Frontal cortex (tissue), 4 donors: ENCODE measurements around the gene RPS27L. TPM values are rescaled to one million over a fixed set of nuclear protein-coding genes. Genes with fewer than 3 reads are reported as not detected.
"Not testable (repeated sequence)": the region's sequence is repeated elsewhere in the genome, so short reads cannot be mapped to it uniquely, and the experiment has no call there.

Experiments
- DNase-seq, 2 donors: peaks; one replicate each; pipeline ENCODE4 v3.0.0; 2012; ENCODE audit warnings: low spot score in 2 of 2
- FAIRE-seq: peaks from 2 replicates; lab custom pipeline; 2012; peaks lifted over from hg19 to GRCh38; lab: Jason Lieb, UNC
- total RNA-seq: library from RNA; depleted of rRNA; stranded (reverse); fragments of >200 nt; gene quantifications from one replicate; pipeline ENCODE4 v1.2.3, GENCODE V29; 2014
- donor health status: control.
- donor health status: control.
- donor health status: control.

RPS27L gene
- total RNA-seq, 1 donor from 2014 or later, result 21.6 TPM

DNA sequence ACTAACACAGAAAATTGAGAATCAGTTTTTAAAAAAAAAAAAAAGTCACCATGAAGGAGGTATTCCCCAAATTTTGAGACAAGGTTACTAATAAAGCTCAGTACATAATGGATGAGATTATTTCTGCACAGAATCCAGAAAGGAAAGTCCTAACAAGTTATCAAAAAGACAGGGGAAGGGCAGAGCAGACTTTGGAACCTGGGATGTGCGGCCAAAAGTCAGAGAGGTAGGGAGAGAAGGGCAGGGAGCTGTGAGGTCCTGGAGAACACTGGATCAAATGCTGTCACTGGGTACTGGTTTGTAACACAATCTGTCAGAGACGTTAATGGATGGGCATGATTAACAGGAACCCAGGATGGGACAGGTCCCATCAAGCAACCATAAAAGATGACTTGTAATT is 47.8 kb downstream of the RPS27L start:
- no peak for FAIRE-seq
- DNase-seq, result no peak

DNA sequence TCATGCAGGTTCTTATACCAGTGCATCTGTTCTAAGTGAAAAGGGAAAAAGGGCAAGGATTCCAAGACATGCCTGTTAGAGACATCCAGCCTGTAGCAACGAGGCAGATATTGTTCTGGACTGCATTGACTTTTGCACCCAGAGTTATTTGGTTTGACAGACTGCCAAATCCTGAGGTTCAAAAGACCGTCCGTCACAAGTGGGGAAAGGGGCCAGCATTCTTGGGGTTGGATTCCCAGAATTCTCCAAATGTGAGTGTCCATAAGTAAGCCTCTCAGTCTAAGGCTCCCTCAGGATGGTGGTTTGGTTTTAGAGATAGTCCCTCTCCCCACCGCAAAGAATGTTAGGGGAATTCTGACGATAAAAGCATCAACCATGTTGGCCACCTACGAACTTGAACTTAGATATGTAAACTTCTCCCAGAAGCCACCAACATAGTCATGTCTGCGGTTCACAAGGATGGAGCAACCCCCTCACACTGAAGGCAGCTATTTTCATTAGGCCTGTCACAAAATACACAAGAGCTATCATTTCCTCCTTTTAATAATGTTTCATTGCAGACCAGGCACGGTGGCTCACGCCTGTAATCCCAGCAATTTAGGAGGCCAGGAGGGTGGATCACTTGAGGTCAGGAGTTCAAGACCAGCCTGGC is 49.3 kb downstream of the RPS27L start:
- no peak for DNase-seq
- FAIRE-seq, result no peak

DNA sequence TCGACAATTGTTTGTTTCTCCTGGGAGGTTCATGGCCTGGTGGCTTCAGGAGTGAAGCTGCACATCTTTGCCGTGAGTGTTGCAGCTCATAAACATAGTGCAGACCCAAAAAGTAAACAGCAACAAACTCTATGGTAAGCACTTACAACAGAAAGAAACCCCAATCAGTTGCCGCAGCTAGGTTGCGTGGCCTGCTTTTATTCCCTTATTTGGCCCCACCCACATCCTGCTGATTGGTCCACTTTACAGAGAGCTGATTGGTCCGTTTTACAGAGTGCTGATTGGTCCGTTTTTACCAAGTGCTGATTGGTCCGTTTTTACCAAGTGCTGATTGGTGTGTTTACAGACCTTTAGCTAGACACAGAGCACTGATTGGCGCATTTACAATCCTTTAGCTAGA is 51.9 kb downstream of the RPS27L start:
- not testable (repeated sequence) for FAIRE-seq

DNA sequence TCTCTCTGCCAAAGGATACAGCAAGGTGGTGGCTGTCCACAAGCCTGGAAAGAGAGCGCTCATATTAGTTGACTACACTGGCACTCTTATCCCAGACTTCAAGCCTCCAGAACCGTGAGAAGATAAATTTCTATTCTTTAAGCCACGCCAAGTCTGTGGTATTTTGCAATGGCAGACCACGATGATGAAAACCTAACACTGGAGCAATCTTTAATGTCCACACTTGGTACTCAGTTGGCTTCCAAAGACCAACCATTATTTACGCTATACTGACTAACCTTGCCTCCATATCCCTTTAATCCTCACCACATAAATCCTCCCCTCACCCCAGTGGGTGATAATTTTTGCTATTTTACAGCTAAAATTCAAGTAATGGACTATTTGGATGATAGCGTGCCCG is 52.5 kb downstream of the RPS27L start:
- DNase-seq, result no peak
- FAIRE-seq, result no peak

More for the DNA sequence above, 51.9 kb downstream of the RPS27L start:
- DNase-seq, result not testable (repeated sequence)

DNA sequence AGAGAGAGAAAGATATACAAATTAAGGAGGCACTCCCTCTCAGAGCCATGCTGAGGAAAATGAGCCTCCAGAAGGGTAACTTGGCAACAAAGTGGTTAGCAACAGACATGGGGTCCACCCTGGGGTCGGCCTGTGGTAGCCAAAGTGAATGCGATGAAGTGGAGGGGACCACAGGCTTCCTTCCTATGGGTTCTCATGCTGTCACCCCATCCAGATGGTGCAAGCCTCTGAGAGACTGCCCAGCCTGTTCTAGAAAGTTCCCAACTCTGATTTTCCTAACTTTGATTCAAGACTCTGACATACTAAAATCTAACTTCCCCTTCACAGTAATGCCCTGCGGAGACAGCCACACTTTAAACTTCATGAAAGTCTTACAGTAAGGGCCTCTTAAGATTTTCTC is 53.9 kb downstream of the RPS27L start:
- no peak for FAIRE-seq
- DNase-seq, result no peak

DNA sequence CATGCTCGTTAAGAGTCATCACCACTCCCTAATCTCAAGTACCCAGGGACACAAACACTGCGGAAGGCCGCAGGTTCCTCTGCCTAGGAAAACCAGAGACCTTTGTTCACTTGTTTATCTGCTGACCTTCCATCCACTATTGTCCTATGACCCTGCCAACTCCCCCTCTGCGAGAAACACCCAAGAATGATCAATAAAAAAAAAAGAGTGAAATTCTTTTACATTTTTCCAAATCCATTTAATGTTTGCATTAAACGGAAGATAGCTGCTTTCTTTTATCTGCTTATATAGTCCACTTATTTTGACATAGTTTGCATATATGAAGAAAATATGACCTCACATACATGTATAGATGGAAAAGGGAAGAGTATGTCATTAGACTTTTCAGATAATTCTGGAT is 57.7 kb downstream of the RPS27L start:
- not testable (repeated sequence) for DNase-seq, FAIRE-seq

DNA sequence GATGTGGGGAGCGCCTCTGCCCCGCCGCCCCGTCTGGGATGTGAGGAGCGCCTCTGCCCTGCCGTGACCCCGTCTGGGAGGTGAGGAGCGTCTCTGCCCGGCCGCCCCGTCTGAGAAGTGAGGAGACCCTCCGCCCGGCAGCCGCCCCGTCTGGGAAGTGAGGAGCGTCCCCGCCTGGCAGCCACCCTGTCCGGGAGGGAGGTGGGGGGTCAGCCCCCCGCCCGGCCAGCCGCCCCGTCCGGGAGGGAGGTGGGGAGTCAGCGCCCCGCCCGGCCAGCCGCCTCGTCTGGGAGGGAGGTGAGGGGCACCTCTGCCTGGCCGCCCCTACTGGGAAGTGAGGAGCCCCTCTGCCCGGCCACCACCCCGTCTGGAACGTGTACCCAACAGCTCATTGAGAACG is 58.4 kb downstream of the RPS27L start:
- FAIRE-seq, DNase-seq: not testable (repeated sequence)

Other genes with a start within 250 kb of the RPS27L start
- gene TPM1, start 114.7 kb downstream of the RPS27L start, total RNA-seq, result 88.5 TPM
- gene LACTB, start 35.6 kb downstream of the RPS27L start, total RNA-seq, result 15.9 TPM
- 110 TPM for gene RAB8B, start 32.1 kb upstream of the RPS27L start, total RNA-seq
- gene APH1B, start 120.1 kb upstream of the RPS27L start, total RNA-seq, result 26.1 TPM
- 7.7 TPM for gene CA12, start 224.4 kb upstream of the RPS27L start, total RNA-seq